HepG2 (cell line): ENCODE results near the gene KDM4B. TPM values are rescaled to one million over a fixed set of nuclear protein-coding genes. Genes with fewer than 3 reads are reported as not detected.

Source experiments
- ATAC-seq: fragments of 200-7000 bp; cut with Tn5 transposase; 3 replicates; pipeline ENCODE4 v1.9.1; 2020; ENCODE audit warnings: mild to moderate bottlenecking, moderate library complexity
- BruUV-seq: library from RNA; stranded (reverse); fragments of 400-500 nt; replicated peaks from 2 replicates; lab custom pipeline; 2021; lab: Mats Ljungman, UMichigan
- CTCF ChIA-PET: fragments of 300-600 bp; formaldehyde crosslinking; extraction: SDS; loops from one replicate; lab custom pipeline; 2021; ENCODE audit warnings: low total read pairs, inconsistent platforms, low intra/inter-chr PET ratio; lab: Yijun Ruan, JAX
- POLR2A ChIA-PET: fragments of 350-600 bp; sonication (Branson Sonifier 250); formaldehyde crosslinking; loops from one replicate; lab custom pipeline; 2020; ENCODE audit warnings: antibody characterized with exemption, inconsistent platforms; lab: Yijun Ruan, JAX
- DNase-seq: peaks from one replicate; pipeline ENCODE4 v3.0.0-alpha.2; 2015; ENCODE audit warnings: low spot score
- FAIRE-seq: peaks from 3 replicates; lab custom pipeline; 2011; peaks lifted over from hg19 to GRCh38; lab: Jason Lieb, UNC
- H2AFZ ChIP-seq: one replicate; pipeline ENCODE4 v1.6.1; 2011; ENCODE audit warnings: low read length, inconsistent platforms
- H3K27ac ChIP-seq: fragments of 300-600 bp; 3 replicates; pipeline ENCODE4 v1.8.0; 2011; ENCODE audit warnings: mixed run types, mild to moderate bottlenecking, mixed read lengths, low read length, inconsistent platforms; ENCODE audit not compliant: insufficient read depth; ENCODE audit errors: extremely low read length
- H3K27me3 ChIP-seq, 2 experiments: fragments of 200-600 bp in 1 of 2; 2 replicates in 1 of 2; 3 replicates in 1 of 2; pipeline versions ENCODE4 v1.6.0 to v1.8.0; 2011; ENCODE audit warnings: low read length in 2 of 2, mild to moderate bottlenecking in 2 of 2, moderate library complexity in 2 of 2, inconsistent platforms in 1 of 2; ENCODE audit not compliant: insufficient read depth in 2 of 2, control insufficient read depth in 1 of 2
- H3K36me3 ChIP-seq, 2 experiments: fragments of 200-600 bp in 1 of 2; replicated peaks in 1 of 2; 2 replicates in 1 of 2; 3 replicates in 1 of 2; pipeline versions ENCODE4 v1.5.1 to v1.8.0; 2011; ENCODE audit warnings: low read length in 2 of 2, inconsistent platforms in 1 of 2; ENCODE audit not compliant: insufficient read depth in 2 of 2, control insufficient read depth in 1 of 2
- H3K4me1 ChIP-seq: 2 replicates; pipeline ENCODE4 v1.5.1; 2012; ENCODE audit warnings: low read length, inconsistent platforms; ENCODE audit not compliant: insufficient read depth
- H3K4me2 ChIP-seq: 2 replicates; pipeline ENCODE4 v1.6.0; 2011; ENCODE audit warnings: low read depth, low read length, inconsistent platforms
- H3K4me3 ChIP-seq, 3 experiments: fragments of 200-600 bp in 1 of 3; sonication (generic), shearing (Covaris generic) in 1 of 3; replicated peaks in 1 of 3; 2 replicates each; pipeline ENCODE4 v1.5.1; 2011 to 2016; ENCODE audit warnings: low read length in 3 of 3, inconsistent platforms in 2 of 3, low read depth in 2 of 3, mild to moderate bottlenecking in 2 of 3, control low read depth in 1 of 3, mixed read lengths in 1 of 3; ENCODE audit not compliant: insufficient read depth in 1 of 3
- H3K79me2 ChIP-seq: one replicate; pipeline ENCODE4 v1.6.1; 2011; ENCODE audit warnings: low read length, inconsistent platforms; ENCODE audit not compliant: insufficient read depth
- H3K9ac ChIP-seq: 2 replicates; pipeline ENCODE4 v1.6.0; 2011; ENCODE audit warnings: mild to moderate bottlenecking, low read depth, low read length, inconsistent platforms; ENCODE audit not compliant: insufficient read depth
- H3K9me3 ChIP-seq: 2 replicates; pipeline ENCODE4 v1.5.1; 2012; ENCODE audit warnings: mild to moderate bottlenecking, low read length
- H4K20me1 ChIP-seq: 2 replicates; pipeline ENCODE4 v1.6.0; 2011; ENCODE audit warnings: inconsistent platforms, mild to moderate bottlenecking, low read length, moderate library complexity; ENCODE audit not compliant: insufficient read depth
- BCLAF1 ChIP-seq: fragments of 450-650 bp; IDR thresholded peaks from 2 replicates; pipeline ENCODE4 v1.6.1; 2017; ENCODE audit warnings: mild to moderate bottlenecking
- EED ChIP-seq: sonication (generic); formaldehyde crosslinking; IDR thresholded peaks from 2 replicates; pipeline ENCODE4 v1.5.0; 2020; ENCODE audit warnings: mild to moderate bottlenecking, missing genetic modification reagents
- FOXP1 ChIP-seq, 2 experiments: fragments of 450-650 bp in 1 of 2; IDR thresholded peaks; 2 replicates each; pipeline ENCODE4 v1.6.1; 2017 to 2018; ENCODE audit warnings: antibody characterized with exemption in 1 of 2
- GMEB1 ChIP-seq: sonication (generic); formaldehyde crosslinking; IDR thresholded peaks from 2 replicates; pipeline ENCODE4 v1.5.1; 2020; ENCODE audit warnings: missing genetic modification reagents, mild to moderate bottlenecking, borderline replicate concordance
- MED8 ChIP-seq: sonication (generic); formaldehyde crosslinking; IDR thresholded peaks from 2 replicates; pipeline ENCODE4 v1.8.1; 2023; ENCODE audit warnings: mild to moderate bottlenecking, missing genetic modification reagents; ENCODE audit not compliant: insufficient replicate concordance
- RBFOX2 ChIP-seq: fragments of 200-400 bp; formaldehyde crosslinking; IDR thresholded peaks from 2 replicates; pipeline ENCODE4 v1.6.1; 2017; ENCODE audit warnings: low read depth, mild to moderate bottlenecking, low read length
- RERE ChIP-seq: IDR thresholded peaks from 2 replicates; pipeline ENCODE4 v1.6.1; 2016; ENCODE audit warnings: low read depth, missing genetic modification reagents, missing compliant biosample characterization
- SP2 ChIP-seq: sonication (generic); formaldehyde crosslinking; IDR thresholded peaks from 2 replicates; pipeline ENCODE4 v1.5.1; 2020; ENCODE audit warnings: mild to moderate bottlenecking, missing genetic modification reagents
- TBX3 ChIP-seq: fragments of 450-650 bp; IDR thresholded peaks from 2 replicates; pipeline ENCODE4 v1.6.1; 2017; ENCODE audit warnings: antibody characterized with exemption, mild to moderate bottlenecking, inconsistent platforms, borderline replicate concordance
- TIGD3 ChIP-seq: sonication (generic); formaldehyde crosslinking; IDR thresholded peaks from 2 replicates; pipeline ENCODE4 v1.5.1; 2020; ENCODE audit warnings: mild to moderate bottlenecking, missing genetic modification reagents, borderline replicate concordance
- WGBS: methylation state at CpG from one replicate; pipeline ENCODE4 v1.1.6; 2017; ENCODE audit warnings: low lambda C conversion rate; 5-methylcytosine and 5-hydroxymethylcytosine counted together
- in situ Hi-C: cut with HindIII; loops from 2 replicates; pipeline ENCODE4 v1.10.0; 2017; ENCODE audit warnings: low pct_unique_long_range_greater_than_20kb; ENCODE audit not compliant: extremely low pct_ligation_motif_present
- intact Hi-C: fragments of 100-400 bp; cut with micrococcal nuclease; formaldehyde crosslinking; loops from one replicate; pipeline ENCODE4 v1.10.0; 2022; ENCODE audit not compliant: unreplicated experiment
- polyA plus RNA-seq, 8 experiments: library from polyadenylated mRNA; depleted of rRNA in 3 of 8; stranded (reverse) in 7 of 8; unstranded in 1 of 8; fragments of >200 nt; fragmentation: Illumina TruSeq in 4 of 8; extraction: Trizol in 4 of 8; gene quantifications; 2 replicates each; pipeline versions ENCODE4 v1.2.1 to v1.2.3, GENCODE V29; 2011 to 2016; ENCODE audit warnings: low read depth in 4 of 8, missing spikeins in 1 of 8, mixed read lengths in 1 of 8; ENCODE audit not compliant: insufficient read depth in 1 of 8
- total RNA-seq, 5 experiments: library from RNA; depleted of rRNA; stranded (reverse); fragments of >200 nt; fragmentation: Illumina TruSeq; extraction: Trizol; gene quantifications; 2 replicates each; pipeline ENCODE4 v1.2.3, GENCODE V29; 2016; ENCODE audit warnings: low read depth in 1 of 5

Gene KDM4B
- total and polyA plus RNA-seq, 2 of the 13 experiments (the other 11 are each of a cell fraction or from before 2014, with no cell fraction given), result 4.9 to 14.6 TPM

- no peak for TF ChIP-seq TIGD3 (CRISPR knock-in tag)
- no peak for TF ChIP-seq EED (CRISPR knock-in tag)
- TF ChIP-seq TBX3, result no peak
- no peak for TF ChIP-seq MED8 (CRISPR knock-in tag)
- TF ChIP-seq BCLAF1, result no peak
- TF ChIP-seq, all 625 proteins: peak for 0
Measured at GRCh38 chr19:5141850-5142724, 173.2 kb downstream of the KDM4B start (continued).

- in situ Hi-C loops (no loop called here), intact Hi-C loops (no loop called here)
- Histone ChIP-seq H3K27ac (no peak overlapping the region), H3K4me3 (no peak overlapping the region), H3K9me3 (no peaks in the 10 kb centered on the region), H4K20me1 (no peaks in the 10 kb centered on the region), H3K36me3 (peaks cover 22 to 42% of the 10 kb centered on the region in 2 experiments; a peak in 4 of 5 replicates), H3K79me2 (no peaks in the 10 kb centered on the region), H2AFZ (no peak overlapping the region), H3K4me2 (no peak overlapping the region), H3K9ac (no peak overlapping the region), H3K27me3 (no peaks in the 10 kb centered on the region), H3K4me1 (no peaks in the 10 kb centered on the region)
- ChIA-PET CTCF (no interaction called here), POLR2A (no interaction called here)
- no TSS peak for BruUV-seq
- DNase-seq (no peak), FAIRE-seq (no peak), ATAC-seq (no peak)
- 97% methylated on average over 22 of the region's 22 CpGs for WGBS
- TF ChIP-seq FOXP1 (IDR thresholded peaks at IDR 0.05) (no peak), FOXP1 (CRISPR knock-in tag; IDR thresholded peaks at IDR 0.05) (no peak), SP2 (CRISPR knock-in tag) (no peak), GMEB1 (CRISPR knock-in tag) (no peak), RBFOX2 (no peak), RERE (CRISPR knock-in tag) (no peak)
Measured at GRCh38 chr19:5142725-5143097, 173.8 kb downstream of the KDM4B start.
